Measurements from ENCODE around the gene MRPL3.
"Not testable (repeated sequence)": the region's sequence is repeated elsewhere in the genome, so short reads cannot be mapped to it uniquely, and the experiment has no call there.

Gene MRPL3

DNA sequence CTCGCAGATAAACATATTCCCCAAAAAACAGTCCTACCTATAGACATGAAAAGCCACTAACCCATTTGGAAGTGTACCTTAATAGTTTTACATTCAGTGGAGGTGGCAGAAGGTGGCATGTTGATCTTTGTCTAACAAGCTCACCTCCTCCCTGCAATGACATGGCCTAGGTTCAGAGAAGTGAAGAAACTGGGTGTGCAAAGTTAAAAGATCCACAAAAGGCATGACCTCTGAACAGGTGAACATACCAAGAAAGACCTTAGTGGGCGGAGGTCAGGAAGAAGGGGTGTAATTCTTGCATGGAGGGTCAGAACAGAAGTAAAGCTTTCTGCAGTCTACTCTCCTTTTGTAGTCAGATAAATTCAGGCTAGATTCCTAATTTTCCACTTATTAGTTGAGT lies 822 bp downstream of the MRPL3 start:
- DNase-seq, result no peak

DNA sequence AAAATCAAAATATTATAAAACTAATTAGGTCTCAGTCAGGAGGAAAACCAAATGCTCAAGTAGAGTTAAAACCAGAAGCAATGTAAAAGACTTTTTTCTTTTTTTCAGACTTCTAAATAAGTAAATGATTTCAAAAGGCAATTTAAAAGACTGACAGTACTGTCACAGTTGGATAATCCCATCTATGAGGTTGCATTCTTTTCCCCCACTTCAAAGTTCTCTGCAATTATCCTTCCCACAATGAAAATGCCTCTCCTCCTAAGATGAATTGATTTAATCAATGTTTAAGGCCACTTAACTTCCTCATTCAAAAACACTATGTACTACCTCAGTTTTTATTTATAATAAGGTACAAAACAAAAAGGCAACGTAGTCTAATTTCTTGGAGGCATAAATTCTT lies 8.1 kb downstream of the MRPL3 start:
- DNase-seq, result no peak

DNA sequence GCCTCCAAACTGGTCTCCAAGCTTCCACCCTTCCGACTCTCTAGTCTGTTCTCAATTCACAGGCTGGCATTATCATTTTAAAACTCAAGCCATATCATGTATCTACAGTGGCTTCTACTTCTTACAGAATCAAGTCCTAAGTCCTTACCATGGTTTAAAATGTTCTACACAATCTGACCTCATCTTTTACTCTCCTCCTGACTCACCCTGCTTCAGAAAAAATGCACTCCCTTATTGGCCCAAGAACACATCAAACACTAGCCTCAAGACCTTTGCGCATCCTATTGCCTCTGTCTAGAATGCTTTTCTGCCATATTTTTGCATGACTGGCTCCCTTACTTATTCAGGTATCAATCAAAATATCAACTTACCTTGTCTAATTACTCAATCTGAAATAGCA lies 11.0 kb downstream of the MRPL3 start:
- no peak for DNase-seq

DNA sequence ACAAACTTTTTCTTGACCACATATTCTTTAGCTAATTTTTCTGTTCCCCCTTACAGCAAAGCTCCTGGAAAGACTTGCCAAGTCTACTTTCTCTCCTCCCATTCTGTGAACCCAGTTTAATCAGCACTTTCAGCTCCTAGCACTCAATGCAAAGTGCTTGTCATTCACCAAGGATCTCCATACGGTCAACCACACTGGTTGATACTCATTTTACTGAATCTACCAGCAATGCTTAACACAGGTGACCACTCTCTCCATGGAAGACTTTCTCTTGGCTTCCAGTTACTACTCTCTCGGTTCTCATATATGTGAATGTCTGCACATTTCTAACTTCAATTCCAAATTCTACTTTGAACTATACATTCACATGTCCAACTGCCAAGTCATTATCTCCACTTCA lies 11.7 kb downstream of the MRPL3 start:
- DNase-seq, result no peak

DNA sequence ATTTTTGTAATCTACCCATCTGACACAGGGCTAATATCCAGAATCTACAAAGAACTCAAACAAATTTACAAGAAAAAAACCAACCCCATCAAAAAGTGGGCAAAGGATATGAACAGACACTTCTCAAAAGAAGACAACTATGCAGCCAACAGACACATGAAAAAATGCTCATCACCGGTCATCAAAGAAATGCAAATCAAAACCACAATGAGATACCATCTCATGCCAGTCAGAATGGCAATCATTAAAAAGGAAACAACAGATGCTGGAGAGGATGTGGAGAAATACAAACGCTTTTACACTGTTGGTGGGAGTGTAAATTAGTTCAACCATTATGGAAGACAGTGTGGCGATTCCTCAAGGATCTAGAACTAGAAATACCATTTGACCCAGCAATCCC lies 16.2 kb downstream of the MRPL3 start:
- not testable (repeated sequence) for DNase-seq

DNA sequence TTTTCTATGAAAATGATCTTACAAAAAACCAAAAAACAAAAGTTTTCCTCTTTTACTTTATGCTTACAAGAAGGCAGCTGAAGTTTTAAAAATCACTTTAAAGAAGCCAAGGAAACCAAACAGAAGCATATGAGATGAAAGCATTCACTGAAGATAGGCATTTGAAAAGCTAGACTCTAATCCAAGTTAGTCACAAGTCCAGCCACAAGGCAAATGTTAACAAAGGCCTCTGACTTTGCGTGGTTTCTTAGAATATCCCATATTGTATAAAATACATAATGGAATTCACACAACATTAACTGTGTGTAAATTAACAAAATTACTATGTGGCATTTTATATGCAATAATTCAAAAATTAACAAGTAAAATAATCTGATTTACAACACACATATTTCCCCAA lies 17.7 kb downstream of the MRPL3 start:
- DNase-seq, result no peak

DNA sequence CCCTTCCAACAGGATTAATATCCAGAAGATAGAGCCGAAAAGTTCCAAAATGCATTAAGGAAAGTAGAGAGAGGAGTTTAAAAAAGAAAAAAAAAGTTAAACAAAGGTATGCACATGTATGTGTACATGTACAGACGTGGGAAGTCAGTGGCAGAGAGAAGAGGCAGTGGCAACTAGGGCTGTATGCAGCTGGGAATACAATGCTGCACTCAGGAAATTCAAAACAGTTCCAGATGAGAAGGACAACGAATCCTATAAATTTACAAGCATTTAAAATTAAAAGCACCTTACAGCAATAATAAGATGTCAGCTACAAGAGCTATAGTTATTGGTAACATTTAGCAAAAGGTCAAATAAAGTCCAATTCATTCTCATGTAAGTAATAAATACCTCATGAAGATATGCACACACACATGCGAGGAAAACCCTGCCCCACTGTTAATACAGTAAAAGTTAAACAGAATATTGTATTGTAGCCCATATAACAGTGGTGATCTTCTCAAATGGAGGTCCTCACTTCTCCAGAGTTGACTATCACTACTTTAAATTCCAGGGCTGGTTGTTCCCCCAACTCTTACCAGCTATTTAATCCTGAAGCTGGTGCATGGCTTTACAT lies 18.2 kb downstream of the MRPL3 start:
- DNase-seq, result no peak

DNA sequence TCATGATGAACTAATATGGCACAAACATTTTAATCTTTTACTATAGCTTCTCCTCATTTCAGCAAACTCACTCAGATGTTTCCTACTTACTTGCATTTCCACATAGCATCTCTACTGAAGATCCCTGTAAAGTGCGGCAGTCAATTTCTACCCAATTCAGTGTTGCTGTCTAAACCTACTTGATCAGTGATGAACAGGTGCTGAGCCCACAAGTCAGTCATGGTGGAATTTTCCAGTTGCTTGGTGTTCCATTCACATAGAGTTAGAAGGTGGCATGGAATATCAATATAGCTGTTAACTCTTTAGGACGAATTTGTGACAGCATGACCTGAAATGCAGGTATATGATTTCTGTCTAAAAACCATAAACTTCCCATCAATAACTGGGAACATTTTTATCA lies 22.7 kb downstream of the MRPL3 start:
- DNase-seq, result no peak

DNA sequence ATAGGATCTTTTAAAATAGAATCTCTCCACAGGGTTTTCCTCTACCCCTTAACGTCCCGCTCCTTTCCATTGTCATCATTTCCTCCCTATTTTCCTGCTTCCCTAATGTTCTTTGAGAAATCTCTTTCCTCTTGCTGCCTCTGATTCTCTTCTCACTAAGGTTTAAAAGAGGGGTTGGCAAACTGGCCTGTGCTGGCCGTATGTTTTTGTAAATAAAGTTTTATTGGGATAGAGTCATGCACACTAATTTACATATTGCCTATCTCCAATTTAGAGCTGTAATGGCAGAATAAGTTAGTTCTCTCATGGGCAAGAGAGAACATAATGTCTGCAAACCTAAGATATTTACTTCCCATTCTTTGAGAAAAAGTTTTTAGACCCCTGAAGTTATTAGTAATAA lies 25.0 kb downstream of the MRPL3 start:
- no peak for DNase-seq

DNA sequence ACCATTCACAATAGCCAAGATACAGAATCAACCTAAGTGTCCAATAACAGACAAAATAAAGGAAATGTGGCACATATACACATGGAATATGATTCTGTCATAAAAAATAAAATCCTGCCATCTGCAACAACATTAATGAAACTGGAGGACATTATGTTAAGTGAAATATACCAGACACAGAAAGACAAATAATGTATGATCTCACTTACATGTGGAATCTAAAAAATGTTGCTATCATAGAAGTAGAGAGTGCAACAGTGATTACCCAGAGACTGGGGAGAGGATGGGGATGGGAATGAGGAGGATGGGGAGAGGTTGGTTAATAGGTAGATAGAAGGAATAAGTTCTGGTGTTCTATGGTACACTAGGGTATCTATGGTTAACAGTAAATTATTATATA lies 28.7 kb downstream of the MRPL3 start:
- no peak for DNase-seq

DNA sequence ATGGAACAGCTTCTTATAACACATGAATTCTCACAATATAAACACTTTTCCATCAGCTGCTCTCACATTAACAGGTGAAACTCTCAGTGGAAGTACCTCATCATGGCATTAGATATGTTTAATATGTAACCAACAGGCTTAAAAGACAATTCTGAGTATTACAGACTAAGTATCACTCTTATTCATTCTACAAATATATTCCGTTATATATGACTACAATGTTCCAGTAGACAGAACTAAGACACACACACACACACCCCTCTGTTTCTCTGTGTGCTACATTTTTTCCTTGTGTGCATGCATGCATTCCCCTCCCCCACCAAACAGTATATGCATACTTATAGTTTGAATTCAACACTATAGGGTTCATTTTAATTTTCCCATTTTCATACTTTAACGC lies 32.4 kb downstream of the MRPL3 start:
- DNase-seq, result no peak

DNA sequence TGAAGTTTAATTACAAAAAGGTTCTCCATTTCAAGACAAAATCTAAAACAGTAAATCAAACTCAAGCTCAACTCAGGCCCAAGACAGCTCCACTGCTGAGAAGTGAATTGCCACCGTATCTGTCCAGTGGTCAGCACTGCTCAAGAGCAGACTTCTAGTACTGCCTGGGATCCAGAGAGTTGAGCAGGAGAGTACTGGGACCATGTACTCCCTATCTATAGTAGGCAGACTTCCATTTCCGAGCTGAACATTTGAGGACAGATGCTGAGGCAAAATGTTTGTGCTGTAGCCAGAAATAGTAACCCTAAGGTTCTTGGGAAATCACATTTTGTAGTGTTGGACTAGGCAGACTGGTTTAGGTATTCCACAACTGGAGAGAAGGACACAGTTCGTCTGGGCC lies 44.1 kb downstream of the MRPL3 start:
- DNase-seq, result no peak

DNA sequence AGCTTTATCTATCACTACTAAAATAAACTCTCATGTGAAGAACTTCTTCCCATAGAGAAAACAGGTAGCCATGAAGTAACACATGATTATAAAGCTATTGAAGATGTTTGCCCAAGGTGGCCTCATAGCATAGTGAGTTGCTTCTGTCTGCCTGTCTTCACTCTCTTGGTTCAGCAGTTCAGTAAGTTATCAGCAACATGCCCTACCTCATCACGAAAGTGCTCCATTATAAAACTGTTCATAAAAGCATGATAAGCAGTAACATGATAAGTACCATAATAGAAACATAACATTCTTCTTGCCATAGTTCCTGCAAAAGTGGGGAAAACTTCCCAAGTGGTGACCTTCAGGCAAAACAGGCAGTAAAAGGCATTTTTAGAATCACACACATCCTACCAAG lies 45.6 kb downstream of the MRPL3 start:
- DNase-seq, result no peak

DNA sequence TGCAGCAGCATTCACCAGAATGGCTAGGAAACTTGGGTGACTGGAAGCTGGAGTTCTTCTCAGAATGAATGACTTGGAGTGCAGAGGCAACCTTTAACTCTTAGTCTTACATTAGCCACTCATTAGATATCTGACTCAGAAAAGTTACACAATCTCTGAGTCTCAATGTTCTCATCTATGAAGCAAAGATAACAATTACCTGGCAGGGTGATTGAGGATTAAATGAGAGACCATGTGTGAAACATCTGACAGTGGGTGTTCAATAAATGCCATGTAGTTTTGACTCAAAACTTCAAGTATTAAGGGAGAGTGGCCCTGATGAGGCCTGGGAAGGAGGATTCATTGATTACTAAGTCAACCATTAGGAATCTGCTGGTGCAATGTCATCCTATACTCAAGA lies 48.3 kb downstream of the MRPL3 start:
- no peak for DNase-seq

DNA sequence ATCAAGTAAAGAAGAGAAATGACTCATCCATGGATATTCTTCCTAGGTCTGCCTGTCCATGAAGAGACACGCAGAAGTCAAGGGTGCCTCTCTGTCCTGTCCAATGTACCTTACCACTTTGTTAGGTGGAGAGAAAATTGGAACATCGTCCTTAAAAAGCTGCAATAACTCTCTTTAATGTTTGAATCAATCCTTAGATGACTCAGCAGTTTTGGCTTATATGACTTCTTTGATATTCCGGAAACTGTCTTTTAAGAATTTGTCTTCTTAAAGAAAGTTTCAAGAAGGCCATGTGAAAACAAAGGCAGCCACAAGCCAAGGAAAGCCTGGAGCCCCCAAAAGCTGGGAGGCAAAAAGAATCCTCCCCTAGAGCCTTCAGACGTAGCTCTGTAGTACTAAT lies 49.2 kb downstream of the MRPL3 start:
- DNase-seq, result no peak

DNA sequence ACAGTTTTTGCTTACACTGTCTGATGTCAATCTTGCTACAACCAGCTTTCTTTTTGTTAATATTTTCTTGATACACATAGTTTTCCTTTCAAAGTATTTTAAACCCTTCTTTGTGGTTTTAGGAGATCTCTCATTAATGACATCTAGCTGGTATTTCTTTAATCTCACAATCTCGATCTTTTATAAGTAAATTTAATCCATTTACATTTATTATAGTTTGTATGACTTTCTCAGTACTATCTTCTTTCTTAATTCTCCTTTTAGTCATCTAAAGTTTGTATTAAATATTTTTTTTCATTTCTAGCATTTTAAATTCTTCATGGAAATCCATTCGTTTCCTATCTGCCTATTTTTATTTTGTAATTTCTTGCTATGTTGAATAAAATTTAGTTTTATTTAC lies 55.4 kb downstream of the MRPL3 start:
- no peak for DNase-seq

DNA sequence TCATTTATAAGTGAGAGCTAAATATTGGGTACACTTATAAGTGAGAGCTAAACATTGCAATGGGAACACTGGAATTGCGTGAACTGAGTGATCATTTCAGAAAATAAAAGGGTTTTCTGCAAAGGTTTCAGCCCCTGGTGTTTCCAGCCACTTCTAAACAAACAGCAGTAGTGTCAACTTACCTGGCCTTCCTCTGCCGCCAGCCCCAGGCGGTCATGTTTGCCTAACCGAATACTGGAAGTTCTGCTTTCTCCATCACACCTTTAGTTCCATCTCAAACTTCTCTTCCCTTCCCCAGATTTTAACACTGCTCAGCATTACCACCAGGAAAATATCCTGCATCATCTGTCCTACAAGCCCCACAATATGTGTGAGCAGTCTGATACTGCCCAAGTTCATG lies 58.6 kb downstream of the MRPL3 start:
- DNase-seq, result no peak

DNA sequence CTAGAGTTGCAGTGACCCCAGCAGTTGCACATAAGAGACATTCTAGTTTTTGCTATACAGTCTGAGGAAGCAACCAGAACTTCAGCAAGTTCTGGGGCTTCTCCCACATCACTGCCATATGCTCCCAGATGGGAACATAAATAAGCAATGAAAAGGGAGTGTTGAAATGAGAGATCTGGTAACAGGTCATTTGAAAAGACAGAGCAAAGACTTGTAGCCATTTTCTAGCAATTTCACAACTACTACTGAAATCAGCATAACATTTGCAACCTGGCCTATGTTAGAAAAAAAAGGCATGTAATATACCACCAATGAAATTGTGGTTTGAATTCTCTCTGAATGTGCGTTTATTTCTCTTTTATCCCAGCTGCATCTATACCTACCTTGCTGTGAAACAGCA lies 63.7 kb downstream of the MRPL3 start:
- no peak for DNase-seq

DNA sequence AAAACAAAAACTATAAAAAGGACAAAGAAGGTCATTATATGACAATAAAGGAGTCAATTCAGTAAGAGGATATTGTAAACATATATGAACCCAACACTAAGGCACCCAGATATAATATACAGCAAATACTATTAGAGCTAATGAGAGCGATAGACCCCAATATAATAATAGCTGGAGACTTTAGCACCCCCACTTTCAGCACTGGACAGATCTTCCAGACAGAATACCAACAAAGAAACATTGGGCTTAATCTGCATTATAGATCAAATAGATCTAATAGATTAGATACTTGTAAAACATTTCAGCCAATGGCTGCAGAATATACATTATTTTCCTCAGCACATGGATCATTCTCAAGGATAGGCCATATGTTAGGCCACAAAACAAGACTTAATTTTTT lies 67.8 kb downstream of the MRPL3 start:
- DNase-seq, result no peak

DNA sequence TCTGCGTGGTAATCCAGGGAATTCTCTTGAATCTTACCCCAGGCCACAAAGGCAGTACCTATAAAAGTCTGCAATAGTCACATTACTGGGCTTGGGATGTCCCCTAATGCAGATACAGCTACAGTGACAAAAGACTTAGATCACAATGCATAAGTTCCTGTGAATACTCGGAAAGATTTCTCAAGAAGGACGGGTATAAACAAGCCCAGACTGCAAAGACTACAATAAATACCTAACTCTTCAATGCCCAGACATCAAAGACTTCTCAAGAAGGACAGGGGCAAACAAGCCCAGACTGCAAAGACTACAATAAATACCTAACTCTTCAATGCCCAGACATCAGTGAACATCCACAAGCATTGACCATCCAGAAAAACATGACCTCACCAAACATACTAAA lies 70.3 kb downstream of the MRPL3 start:
- no peak for DNase-seq

DNA sequence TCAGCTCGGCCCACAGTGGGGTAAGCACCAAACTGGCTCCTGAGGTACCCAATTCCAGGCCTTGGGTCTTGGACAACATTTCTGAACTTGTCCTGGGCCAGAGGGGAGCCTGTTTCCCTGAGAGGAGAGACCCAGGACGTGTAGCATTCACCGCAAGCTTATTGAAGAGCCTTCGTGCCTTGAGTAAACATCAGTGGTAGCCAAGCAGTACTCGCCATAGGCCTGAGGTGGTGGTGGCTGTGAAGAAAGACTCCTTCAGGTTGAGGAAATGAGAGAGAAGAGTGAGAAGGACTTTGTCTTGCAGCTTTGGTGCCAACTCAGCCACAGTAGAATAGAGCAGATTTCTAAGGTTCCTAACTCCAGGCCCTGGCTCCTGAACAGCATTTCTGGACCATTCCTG lies 71.0 kb downstream of the MRPL3 start:
- no peak for DNase-seq

DNA sequence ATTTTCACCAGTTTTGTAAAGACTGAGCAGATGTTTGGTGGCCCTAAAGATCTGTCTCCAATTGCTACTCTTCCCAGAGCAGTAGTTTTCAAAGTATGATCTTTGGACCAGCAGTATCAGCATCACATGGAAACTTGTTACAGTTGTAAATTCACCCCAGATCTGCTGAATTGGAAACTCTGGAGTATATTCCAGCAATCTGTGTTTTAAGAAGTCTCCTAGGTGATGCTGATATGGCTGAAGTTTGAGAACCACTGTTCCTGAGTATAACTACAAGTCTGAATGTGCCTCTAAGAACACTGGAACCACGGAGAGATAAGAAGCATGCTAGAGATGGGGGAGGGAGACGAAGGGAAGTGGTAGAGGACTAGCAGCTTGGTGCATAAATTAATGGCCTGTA lies 75.5 kb downstream of the MRPL3 start:
- no peak for DNase-seq

DNA sequence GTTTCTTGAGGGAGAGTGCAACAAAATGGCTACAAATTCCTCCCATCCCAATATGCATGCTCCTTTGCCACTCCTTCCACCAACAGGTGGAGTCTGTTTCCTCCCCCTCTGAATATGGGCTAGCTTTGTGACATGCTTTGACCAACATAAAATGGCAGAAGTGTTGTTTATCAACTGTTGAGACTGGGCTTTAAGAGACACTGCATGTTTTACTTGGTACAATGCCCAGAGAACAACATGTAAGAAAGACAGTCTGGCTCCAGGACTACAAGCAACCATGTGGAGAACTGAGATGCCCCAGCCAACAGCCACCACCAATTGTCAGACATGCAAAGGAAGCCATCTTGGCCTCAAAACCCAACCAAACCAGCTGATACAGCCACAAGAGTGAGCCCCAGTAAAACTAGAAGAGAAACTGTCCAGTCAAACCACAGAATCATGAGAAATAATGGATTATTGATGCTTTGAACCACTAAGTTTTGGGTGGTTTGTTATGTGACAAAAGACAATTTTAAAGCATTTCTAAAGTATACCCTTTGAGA lies 80.7 kb downstream of the MRPL3 start:
- DNase-seq, result no peak

DNA sequence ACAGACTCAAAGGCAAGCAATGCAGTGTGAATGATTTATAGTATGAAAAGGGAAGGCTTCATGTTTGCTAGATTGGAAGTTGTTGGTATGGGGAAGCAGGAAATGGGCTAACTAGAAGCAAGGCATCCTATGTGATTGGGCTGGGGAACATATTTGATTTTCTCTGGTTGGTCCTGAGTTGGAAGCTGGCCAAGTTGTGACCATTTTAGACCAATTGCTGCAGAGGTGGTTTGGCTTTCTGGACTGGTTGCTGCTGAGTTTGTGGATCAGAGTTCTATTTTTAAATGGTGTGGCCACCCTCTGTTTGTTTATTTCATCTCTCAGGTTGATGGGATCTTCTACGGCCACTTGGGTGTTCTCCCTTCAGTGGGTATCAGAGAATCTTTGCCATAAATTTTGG lies 81.5 kb downstream of the MRPL3 start:
- DNase-seq, result no peak
